ENCODE measurements around the gene YJU2. TPM values are rescaled to one million over a fixed set of nuclear protein-coding genes. Genes with fewer than 3 reads are reported as not detected.
A peak's percentile ranks its signal among the peaks of the same experiment; 100 is the strongest.
"Not testable (repeated sequence)": the region's sequence is repeated elsewhere in the genome, so short reads cannot be mapped to it uniquely, and the experiment has no call there.

YJU2 gene
- 20.3 and 22.3 TPM in 2 replicates for total RNA-seq (2014; rRNA removed; shearing (Covaris generic))

DNA sequence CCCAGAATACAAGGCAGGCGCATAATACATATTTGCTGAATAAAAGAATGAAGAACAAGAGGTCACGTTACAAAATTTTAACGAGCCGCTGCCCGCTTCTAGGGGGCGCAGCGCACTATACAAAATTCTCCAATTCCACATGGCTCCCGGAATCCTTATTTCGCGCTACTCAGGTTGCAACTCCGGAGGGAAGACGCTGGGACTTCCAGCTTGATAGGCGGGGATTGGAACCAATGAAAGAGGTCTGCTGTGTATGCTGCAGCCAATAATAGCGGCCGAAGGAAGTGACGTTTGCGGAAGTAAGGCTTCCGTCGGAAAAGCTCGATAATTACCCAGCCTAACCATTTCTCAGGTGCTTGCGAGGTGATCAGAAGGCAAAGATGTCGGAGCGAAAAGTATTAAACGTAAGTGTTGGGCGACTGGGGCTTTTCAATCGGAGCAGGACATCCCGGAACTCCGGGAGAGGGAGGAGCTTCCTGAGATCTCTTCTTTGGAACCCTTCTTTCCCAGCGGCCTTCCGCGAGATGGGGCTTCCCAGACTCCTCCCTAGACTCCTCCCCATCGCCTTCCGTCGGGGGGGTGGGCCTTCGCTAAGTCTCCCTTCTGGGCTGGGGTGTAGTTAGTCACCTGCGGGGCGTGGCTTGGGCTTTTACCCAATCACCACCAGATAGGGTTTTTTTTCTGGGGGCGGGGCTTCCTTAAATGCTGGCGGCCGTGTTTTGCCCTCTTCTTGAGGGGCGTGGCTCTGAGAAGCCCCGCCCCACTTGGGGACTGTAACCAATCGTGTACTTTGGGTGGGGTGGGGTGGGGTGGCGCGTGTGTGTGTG lies at the start of gene YJU2:
YJU2 (plus strand) TSS at position 314 of the 827 bp plus-strand sequence; CDS start at position 381, 67 bp downstream.
- peak; percentile 99 for DNase-seq (ENCODE audit: low read depth)

DNA sequence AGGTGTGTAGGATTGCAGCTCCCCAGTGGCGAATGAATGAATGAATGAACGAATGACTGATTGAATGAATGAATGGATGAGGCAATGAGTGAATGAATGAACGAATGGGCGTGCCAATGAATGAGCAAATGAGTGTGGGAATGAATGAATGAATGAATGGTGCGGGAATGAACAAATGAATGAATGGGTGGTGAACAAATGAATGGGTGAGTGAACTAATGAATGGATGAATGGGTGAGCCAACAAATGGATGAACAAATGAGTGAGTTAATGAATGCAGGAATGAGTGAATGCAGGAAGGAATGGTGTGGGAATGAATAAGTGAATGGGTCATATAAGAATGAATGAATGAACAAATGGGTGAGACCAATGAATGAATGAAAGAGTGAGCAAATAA lies 49.7 kb upstream of the YJU2 start:
- no peak for DNase-seq (ENCODE audit: low read depth)

DNA sequence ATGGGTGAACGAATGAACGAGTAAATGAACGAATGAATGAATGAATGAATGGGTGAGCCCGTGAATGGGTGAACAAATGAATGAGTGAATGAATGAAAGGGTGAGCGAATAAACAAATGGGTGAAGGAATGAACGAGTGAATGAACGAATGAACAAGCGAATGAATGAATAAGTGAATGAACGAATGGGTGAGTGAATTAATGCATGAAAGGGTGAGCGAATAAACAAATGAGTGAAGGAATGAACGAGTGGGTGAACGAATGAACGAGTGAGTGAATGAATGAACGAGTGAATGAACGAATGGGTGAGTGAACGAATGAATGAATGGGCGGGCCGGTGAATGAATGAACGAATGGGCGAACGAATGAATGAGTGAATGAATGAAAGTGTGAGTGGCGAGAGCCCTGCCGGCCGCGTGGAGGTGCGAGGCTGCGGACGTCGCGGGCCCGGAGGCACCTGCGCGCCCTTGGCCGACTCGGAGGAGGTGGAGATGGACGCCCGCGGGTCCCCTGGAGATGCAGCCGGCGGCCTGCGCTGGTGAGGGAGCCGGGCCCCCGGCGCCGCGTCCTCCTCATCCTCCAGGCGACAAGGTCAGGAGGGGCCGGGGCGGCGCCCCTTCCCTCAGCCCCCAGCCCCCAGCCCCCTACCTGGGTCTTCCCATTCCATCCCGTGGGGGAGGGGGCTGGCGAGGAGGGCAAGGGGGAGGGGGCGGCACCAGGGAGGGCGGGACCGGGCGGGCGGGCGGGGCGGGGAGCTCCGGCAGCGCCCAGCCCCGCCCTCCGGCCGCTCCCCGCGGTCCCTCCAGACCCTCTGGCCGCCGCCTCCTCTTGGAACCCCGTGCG lies 49.0 kb upstream of the YJU2 start:
- peak; percentile 11 for DNase-seq (ENCODE audit: low read depth)

DNA sequence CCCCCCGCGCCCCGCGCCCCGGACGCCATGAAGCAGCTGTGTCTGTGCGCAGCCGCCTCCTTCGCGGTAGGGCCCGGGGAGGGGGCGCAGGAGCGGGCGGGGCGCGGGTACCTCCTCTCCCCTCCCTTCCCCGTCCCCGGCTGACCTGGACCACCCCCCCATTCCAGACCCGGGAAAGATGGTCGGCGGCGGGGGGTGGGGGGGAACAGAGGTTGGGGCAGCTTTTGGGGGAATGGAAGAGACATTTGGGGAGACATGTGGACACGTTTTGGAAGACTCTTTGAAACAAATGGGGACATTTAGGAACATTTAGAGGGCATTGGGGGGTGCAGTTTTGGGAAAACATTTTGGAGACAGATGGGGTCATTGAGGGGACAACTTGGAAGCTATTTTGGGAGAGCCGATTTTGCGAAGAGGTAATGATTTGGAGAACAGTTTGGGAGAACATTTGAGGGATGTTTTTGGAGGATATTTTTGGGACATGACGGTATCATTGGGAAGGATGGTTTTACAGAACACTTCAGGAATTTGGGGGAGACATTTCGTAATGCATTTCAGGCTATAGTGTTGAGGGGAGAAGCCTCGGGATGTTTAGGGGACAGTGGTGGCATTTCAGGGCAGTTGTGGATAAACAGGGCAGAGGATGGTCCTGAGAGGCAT lies 48.3 kb upstream of the YJU2 start:
- DNase-seq (ENCODE audit: low read depth), result no peak

DNA sequence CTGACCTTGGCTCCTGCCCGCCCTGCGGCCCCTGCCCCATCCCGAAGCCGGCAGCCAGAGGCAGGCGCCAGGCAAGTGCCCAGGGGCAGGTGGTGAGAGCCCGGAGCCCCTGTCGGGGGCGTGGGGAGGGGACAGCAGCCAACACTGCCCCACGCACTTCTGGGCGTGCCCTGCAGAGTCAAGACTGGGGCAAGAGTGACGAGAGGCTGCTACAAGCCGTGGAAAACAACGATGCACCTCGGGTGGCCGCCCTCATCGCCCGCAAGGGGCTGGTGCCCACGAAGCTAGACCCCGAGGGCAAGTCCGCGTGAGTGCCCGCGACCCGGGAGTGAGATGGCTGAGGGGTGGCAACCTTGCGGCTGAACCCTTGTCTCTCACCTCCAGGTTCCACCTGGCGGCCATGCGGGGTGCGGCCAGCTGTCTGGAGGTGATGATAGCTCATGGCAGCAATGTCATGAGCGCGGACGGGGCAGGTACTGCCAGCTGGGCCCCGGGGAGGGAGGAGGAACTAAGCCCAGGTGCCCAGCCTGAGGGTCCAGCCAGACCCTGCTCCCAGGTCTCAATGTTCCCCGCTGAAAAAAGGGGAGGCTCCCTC lies 47.1 kb upstream of the YJU2 start:
- no peak for DNase-seq (ENCODE audit: low read depth)

DNA sequence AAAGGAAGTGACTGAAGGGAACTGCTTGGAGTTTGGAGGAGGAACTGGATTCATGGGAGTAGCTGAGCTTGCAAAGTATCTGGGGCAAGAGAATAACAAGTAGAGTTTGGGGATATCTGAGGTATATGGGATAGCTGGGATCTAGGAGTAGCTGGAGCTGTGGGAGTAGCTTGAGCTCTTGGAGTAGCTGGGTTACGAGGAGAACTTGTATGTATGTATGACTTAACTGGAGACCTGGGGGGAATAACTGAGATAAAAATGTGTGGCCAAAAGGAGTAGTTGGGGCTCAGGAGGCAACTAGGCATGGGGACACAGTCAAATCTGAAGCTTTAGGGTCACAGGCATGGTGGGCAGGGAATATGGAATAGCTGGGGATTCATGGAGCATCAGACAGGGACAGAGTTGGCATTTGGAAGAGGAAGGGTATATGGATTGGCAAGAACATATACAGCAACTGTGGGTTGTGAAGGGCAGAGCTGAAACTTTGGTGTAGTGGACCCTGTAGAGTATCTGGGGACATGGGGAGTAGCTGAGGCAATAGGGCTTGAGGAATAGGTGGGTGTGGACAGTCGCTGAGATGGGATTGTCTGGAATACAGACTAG lies 45.8 kb upstream of the YJU2 start:
- no peak for DNase-seq (ENCODE audit: low read depth)

DNA sequence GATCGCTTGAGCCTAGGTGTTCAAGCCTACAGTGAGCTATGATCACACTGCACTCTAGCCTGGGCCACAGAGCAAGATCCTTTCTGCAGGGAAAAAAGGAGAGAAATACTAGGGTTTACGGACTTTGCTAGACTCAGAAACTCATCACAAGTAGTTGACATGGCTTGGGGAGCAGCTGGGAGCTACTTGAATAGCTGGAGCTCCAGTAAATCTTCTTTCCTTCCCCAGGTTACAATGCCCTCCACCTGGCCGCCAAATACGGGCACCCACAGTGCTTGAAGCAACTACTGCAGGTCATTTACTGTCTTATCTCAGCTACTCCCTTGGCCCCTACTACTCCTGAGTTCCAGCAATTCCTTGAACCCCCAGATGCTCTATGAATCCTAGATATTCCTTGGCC lies 45.1 kb upstream of the YJU2 start:
- DNase-seq (ENCODE audit: low read depth), result no peak

DNA sequence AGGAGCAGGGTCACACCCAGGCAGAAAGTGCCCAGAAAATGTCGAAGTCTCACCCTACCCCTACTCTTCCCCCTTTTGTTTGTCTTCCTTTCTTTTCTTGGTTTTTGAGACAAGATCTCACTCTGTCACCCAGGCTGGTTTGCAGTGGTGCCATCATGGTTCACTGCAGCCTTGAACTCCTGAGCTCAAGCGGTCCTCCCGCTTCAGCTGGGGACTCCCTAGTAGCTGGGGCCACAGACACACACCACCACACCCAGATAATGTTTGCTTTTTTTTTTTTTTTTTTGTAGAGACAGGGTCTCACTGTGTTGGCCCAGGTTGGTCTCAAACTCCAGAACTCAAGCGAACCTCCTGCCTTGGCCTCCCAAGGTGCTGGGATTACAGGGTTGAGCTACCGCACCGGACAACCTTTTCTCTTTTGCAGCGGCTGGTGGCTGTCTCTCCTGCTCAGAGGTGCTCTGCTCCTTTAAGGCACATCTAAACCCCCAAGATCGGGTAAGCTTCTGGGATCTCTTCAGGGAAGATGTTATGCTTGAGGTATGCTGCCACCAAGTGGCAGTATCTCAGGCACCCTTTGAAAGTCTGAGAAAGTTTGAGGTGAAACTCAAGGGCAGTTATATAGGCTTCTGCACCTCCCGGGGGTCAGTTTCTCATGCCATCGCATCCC lies 39.9 kb upstream of the YJU2 start:
- DNase-seq (ENCODE audit: low read depth), result peak; percentile 46

DNA sequence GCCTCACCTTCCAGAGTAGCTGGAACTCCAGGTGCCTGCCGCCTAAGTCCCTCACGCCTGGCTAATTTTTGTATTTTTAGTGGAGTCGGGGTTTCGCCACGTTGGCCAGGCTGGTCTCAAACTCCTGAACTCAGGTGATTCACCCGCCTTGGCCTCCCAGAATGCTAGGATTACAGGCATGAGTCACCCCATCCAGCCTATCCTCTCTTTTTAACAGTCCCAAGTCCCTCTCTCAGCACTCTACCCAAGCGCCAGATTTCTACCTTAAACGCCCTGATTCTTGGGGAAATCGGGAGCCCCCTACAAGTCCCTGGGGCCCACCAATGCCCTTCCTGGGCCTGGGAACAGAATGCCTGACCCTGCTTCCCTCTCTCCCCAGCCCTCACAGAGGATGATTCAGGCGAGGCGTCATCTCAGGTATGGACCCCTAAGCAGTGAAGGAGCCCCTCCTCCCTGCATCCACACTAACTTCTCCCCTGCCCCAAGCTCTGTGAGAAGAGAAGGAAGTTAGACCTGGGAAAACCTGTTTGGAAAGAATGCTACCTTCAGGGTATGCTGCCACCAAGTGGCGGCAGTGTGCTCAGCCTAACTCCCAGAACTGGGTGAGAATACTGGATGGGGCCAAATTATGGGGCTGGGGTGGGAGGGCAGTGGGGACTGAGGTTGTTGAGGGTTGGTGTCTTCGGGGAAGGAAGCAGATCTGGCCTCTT lies 38.3 kb upstream of the YJU2 start:
- peak; percentile 40 for DNase-seq (ENCODE audit: low read depth)

DNA sequence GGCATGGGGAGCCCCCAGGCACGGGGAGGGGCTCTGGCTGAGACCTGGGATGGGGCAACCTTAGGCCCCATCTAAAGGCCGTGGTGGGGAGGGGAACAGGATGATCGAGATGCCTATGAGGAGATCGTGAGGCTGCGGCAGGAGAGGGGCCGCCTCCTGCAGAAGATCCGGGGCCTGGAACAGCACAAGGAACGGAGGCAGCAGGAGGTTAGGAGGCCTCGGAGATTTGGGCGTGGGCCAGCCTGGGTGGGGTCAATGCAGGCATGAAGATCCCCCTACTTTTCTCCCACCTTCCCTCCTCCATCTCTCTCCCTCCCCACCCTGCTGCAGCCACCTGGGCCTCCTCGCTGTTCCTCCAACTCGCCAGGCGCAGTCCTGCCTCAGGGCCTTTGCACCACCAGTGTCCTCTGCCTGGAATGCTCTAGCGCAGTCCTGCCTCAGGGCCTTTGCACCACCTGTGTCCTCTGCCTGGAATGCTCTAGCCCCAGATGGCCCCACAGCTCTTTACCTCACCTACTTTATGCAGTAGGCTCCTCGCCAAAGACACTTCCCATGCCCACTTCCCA lies 36.6 kb upstream of the YJU2 start:
- no peak for DNase-seq (ENCODE audit: low read depth)

DNA sequence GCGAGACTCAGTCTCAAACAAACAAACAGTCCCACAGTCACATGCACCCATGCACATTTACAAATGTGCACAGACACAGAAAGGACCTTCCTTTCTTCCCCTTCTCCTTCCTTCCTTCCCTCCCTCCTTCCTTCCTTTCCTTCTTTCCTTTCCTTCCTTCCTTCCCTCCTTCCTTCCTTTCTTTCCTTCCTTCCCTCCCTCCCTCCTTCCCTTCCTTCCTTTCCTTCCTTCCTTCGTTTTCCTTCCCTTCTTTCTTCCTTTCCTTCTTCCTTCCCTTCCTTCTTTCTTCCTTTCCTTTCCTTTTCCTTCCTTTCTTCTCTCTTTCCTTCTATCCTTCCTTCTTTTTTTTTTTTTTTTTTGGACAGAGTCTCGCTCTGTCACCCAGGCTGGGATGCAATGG lies 33.8 kb upstream of the YJU2 start:
- no peak for DNase-seq (ENCODE audit: low read depth)

DNA sequence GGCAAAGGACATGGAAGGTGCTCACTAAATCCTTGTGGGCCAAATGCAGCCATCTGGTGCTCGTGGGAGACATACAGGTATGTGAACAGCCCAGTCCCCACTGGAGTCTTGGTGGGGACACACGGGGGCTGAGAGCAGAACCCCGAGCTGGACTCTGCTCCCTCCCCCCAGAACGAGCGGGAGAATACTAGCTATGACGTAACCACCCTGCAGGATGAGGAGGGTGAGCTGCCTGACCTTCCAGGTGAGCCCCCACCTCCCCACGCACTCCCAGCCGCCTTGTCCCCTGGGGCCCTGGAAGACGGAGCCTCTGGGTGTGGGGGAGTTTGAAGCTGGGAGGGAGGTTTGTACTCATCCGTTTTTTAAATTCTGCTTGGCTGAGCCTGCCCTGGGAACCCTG lies 31.1 kb upstream of the YJU2 start:
- DNase-seq (ENCODE audit: low read depth), result no peak

DNA sequence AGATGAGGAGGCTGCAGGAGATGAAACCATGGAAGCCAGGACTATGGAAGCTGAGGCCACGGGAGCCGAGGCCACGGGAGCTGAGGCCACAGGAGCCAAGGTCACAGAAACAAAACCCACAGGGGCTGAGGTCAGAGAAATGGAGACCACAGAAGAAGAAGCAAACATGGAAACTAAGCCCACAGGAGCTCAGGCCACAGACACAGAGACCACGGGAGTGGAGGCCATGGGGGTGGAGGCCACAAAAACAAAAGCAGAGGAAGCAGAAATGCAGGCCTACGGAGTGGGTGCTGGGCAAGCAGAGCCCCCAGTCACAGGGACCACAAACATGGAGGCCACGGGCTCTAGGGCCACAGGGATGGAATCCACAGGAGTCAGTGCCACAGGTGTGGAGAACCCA lies 30.0 kb upstream of the YJU2 start:
- DNase-seq (ENCODE audit: low read depth), result no peak

DNA sequence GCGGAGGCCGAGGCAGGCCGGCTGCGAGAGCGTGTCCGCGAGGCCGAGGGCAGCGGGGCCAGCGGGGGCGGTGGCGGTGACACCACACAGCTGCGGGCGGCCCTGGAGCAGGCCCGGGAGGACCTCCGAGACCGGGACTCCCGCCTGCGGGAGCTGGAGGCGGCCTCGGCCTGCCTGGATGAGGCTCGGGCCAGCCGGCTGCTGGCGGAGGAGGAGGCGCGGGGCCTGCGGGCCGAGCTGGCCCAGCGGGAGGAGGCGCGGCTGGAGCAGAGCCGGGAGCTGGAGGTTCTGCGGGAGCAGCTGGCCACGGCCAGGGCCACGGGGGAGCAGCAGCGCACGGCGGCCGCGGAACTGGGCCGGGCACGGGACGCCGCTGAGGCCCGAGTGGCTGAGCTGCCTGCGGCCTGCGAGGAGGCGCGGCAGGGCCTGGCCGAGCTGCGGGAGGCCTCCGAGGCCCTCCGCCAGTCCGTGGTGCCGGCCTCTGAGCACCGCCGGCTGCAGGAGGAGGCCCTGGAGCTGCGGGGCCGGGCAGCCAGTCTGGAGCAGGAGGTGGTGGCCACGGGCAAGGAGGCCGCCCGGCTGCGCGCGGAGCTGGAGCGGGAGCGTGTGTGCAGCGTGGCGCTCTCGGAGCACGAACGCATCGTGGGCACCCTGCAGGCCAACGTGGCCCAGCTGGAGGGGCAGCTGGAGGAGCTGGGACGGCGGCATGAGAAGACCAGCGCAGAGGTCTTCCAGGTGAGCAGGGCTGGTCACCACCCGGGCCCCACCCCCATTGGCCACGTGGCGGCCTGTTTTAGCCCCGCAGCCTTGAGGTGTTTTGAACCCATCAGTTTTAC lies 29.2 kb upstream of the YJU2 start:
- DNase-seq (ENCODE audit: low read depth), result no peak

DNA sequence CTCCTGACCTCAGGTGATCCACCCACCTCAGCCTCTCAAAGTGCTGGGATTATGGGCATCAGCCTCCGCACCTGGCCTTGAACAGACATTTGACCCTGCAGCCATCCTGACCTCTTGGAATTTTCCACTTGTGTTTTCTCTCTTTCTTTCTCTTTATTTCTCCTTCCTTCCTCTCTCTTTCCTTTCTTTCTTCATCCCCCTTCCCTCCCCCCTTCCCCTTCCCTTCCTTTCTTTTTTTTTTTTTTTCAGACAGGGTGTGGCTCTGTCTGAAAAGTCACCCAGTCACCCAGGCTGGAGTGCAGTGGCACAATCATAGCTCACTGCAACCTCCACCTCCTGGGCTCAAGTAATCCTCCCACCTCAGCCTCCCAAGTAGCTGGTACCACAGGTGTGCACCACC lies 28.4 kb upstream of the YJU2 start:
- not testable (repeated sequence) for DNase-seq (ENCODE audit: low read depth)

DNA sequence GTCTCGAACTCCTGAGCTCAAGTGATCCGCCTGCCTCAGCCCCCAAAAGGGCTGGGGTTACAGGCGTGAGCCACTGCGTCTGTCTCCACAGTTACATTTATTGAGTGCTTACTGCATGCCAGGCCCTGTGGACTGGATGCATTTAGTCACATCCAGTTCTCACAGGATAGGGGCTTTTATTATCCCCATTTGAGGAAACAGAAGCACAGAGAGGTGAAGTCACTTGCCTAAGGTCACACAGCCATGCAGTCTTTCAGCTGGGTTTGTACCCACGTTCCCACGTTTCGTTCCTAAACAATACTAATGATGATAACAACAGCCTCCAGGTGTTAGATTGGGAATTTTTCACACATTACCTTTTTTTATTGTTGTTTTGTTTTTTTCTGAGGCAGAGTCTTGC lies 26.7 kb upstream of the YJU2 start:
- DNase-seq (ENCODE audit: low read depth), result no peak

DNA sequence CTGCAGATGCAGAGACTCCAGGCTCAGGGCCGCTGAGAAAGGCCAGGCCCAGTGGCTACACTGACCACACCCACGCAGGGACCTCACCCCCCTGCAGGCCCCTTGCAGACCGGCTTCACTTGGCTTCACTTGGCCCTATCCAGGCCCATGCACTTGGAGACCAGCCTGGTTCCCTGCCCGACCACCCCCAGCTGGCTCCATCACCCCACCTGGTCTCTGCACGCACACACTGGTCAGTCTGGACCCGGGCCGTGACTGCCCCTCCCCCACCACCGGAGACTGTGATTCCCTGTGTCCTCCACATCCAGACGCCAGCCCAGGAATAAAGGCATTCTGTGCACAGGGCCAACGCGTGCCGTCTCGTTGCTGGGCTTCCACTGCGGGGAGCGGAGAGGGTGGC lies 22.4 kb upstream of the YJU2 start:
- DNase-seq (ENCODE audit: low read depth), result peak; percentile 23

DNA sequence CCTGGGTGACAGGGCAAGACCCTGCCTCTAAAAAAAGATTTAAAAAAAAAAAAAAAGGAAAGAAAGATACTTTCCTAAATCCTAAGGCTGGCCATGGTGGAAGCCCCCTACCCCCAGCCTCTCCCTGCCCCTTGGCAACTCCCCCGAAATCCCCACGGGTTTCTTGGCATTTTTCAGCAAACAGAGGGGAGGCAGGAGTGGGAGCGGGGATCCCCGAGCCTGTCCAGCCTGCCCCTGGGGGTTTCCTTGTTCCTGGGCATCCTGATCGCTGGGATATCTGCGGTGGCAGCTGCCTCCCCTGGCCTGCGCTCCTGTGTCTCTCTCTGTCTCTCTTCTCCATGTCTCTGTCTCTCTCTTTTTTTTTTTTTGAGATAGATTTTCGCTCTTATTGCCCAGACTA lies 21.0 kb upstream of the YJU2 start:
- DNase-seq (ENCODE audit: low read depth), result no peak

DNA sequence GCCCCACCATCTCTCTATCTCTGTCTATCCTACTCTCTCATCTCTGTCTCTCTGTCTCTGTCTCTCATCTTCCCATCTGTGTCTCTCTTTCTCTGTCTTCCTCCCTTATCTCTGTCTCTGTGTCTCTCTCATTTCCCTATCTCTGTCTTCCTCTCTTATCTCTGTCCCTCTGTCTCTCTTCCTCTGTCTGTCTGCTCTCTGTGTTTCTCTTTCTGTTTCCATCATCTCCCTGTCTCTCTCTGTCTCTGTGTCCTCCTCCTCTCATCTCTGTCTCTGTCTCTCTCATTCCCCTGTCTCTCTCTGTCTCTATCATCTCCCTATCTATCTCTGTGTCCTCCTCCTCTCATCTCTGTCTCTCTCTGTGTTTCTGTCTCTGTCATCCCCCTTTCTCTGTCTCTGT lies 19.1 kb upstream of the YJU2 start:
- no peak for DNase-seq (ENCODE audit: low read depth)
